ENCODE measurements around the gene HGD.
"Not testable (repeated sequence)": the region's sequence is repeated elsewhere in the genome, so short reads cannot be mapped to it uniquely, and the experiment has no call there.

HGD gene

DNA sequence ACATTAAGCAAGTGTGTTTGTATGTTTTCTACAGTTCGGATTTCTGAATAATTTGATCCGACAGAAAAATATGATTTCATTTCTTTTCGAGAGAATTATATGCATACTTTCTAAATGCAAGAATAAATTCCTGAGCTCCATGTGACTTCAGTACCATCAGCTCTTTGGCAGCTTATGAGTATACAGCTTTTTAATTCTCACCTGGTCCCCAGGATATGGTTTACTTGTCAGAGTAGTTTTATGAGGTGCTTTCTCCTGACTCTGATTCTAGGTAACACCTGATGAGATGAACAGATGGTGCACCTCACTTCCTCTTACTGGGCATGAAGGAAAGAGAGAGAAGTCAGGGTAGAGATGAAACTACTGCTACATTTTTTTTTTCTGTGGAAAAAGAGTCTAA is 3.1 kb downstream of the HGD start:
- no peak for DNase-seq

DNA sequence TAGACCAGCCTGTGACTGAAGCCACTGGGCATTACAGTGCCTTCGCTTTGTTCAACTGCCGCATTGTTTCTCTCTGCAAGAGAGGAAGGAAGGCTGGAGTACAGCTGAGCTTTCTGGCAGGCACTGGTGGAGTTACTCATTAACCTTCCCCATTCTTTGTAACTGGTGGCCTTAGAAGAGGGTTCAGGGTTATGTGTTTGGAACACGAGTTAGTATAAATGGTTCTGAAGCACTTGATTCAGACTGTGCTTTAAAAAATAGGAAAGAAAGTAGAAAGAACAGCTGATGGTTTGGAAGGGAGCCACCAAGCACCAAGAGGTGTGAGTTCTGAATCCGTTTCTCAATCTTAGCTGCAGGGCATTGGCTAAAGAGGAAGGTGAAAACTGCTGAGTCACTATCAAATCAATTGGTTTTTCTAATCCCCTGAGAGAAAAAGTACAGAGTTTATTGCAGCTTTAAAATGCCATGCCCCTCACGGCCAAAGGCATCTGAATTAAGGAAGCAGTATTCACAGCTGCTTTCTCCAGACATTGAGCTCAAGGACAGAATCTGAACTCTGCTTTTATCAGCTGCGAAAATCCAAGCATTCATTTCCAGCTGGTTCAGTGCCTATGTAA is 3.6 kb downstream of the HGD start:
- DNase-seq = peak; percentile 56

DNA sequence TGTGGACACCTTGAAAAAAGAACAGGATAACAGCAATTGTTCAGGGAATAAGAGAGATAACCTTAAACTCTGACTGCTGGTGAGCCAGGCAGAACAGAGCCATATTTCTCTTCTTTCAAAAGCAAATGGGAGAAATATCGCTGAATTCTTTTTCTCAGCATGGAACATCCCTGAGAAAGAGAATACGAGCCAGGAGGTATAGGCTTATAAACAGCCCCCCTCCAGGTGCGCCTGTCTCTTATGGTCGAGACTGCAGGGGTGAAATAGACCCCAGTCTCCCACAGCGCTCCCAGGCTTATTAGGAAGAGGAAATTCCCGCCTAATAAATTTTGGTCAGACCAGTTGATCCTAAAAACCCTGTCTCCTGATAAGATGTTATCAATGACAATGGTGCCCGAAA is 4.8 kb downstream of the HGD start:
- not testable (repeated sequence) for DNase-seq

DNA sequence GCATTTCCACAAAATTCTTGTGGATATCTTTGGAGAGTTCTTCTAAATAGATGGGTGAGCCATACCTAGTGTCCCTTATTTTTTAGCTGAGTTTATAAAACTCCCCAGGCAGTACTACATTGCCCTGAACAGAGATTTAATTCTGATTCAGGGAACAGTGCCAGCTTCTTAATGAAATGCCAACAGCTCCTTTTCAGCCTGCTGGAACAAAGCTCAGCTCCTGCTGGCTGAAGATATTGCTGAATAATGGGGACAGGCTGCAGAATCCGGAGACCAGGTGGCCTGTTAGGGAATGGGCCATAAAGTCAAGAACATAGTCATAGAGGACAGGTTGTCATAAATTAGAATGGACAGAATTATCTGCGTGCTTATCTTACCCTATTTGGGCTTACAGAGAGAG is 8.9 kb downstream of the HGD start:
- DNase-seq = no peak

DNA sequence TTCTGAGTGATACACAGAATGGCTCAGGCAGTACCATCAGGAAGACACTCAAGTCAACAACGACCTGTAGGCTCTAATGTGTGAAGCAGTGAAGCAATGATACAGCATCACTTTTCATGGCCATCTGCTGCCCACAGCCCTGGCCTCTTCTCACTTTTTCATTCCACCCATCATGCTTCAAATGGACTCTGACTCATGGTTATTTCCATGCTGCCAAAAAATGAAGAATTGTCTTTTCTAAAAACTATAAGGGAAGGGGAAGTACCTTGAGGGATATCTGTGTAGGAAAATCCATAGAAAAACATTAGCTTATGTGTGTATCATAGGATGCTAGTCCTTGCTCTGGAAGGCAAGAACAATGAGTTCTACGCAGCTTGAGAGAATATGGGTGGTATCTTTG is 11.5 kb downstream of the HGD start:
- no peak for DNase-seq

DNA sequence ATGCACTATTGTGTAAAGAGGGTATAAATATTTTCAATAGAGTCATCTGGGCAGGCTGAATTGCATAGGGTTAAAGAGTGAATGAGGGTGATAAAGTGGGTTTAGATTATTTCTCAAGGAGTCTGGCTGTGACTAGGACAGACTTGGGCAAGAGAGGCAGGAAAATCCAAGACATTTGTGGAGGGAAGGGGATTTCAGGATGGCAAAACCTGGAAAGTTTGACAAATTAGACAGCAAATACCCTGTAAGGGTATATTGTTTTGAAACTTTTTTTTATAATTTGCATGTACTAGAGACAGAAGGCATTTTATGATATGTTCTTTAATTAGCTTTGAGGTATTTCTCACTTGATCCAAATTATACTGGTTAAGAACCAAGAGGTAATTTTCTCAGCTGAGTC is 17.1 kb downstream of the HGD start:
- no peak for DNase-seq

DNA sequence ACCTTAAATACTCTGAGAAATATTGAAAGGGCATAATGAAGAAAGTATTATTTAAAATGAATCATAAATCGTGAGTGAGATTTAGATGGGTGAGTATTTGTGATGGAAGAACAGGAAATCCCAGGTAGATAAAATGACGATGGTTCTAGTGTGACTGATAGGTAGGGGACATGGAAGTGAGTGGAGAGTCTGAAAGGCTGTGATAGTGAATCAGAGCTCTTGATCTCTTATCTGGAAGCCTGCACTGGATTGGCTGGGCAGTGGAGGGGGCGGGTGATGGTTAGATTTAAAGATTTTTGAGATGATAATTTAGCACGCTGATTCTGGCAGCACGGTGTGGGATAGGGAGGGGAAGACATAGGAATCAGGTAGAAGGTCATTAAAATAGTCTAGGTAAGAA is 20.1 kb downstream of the HGD start:
- no peak for DNase-seq

DNA sequence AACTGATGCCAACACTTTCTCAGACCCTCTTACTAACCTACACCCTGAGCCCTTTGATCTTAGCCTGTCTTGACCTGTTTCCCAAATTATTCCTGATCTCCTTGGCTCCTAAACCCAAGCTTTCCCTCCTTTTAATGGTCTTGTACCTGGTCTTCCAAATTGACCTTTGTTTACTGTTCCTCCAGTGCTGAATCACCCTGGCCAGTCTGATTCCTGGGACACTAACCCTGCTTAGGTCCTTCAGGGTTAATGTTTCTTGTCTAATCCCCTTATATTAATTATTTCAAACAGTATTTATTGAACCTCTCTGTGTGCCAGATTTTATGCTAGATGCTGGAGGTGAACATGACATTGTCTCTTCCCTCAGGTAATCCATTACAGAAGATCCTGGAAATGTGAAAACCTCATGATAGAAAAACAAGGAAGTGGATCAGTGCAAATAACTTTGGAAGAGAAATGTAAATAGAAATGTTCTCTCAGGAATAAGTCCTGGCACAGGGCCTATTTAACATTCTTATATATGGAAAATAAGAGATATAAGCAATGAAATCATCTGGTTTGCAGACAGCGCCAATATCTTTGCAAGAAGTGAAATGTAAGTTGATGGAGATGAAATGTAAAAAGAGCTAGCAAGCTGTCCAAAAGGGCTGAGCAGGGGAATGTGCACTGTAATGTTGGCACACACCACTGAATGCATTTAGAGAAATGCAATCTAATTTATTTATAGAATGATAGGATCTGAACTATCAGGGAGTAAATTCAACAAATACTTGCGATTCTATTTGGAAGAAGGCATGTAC is 20.7 kb downstream of the HGD start:
- peak; percentile 22 for DNase-seq

DNA sequence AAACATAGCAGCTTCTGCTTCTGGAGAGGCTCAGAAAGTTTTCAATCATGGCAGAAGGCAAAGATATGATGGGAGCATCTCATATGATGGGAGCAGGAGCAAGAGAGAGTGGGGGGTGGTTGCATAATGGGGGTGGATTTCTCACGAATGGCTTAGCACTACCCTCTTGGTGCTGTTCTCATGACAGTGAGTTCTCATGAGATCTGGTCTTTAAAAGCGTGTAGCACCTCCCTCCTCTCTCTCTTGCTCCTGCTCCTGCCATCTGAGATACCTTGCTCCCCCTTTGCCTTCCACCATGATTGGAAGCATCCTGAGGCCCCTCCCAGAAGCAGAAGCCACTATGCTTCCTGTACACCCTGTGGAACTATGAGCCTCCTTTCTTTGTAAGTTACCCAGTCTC is 22.2 kb downstream of the HGD start:
- no peak for DNase-seq

DNA sequence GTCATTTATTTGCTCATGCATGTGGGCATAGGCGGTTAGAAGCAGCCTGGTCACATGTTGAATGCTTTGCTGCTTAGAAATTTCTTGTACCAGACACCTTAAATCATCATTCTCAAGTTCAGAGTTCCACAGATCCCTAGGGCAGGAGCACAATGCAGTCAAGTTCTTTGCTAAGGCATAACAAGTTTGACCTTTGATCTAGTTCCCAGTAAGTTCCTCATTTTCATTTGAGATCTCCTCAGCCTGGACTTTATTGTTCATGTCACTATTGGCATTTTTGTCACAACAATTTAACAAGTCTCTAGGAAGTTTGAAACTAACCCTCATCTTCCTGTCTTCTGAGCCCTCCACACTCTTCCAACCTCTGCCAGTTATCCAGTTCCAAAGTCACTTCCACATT is 22.8 kb downstream of the HGD start:
- DNase-seq = no peak

DNA sequence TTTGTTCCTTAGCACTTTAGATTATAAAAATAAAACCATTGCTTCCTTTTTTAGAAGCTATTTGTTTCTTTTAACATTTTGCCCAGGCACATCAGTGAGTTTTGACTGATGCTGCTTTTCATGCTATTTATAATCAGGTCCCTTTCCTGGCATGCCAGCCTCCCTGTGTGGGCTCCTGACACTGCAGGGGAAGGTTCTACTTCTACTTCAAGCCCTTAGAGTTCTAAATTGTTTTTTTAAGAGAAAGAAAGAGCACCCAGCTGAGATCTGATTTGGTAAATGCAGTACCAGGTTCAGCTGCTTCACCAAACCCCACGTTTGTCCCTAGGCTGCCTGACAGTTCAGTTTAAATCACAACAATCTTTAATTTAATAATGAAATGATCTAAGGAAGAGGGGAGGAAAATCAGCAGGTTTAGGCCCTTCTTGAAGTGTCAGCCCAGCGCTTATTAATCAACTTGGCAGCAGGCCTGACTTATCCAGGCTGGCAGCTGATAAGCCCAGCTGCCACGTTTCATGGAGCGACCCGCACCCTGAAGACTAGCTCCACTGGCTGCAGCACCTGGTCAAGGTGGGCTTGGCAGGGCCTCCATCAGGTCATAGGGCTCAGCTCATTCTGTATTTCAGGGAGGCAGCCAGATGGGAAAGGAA is 29.0 kb downstream of the HGD start:
- no peak for DNase-seq

DNA sequence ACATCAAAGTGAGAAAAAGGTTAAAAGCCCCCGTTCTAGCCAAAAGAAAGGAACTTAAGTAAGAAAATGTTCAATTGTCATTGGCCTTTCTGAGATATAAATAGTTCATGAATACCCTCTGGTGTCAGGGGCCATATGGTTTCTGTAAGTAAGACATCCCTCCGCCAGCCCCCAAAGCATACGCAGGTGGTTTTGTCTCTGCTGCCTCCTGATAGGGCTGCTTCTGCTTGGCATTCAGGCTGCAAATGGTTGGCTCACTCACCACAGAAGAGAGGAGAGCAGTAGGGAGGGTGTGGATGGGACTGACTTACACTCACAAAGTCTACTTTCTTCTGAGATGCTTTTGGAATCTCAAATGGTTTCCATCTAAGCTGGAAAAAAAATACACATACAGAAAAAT is 29.8 kb downstream of the HGD start:
- DNase-seq = no peak

DNA sequence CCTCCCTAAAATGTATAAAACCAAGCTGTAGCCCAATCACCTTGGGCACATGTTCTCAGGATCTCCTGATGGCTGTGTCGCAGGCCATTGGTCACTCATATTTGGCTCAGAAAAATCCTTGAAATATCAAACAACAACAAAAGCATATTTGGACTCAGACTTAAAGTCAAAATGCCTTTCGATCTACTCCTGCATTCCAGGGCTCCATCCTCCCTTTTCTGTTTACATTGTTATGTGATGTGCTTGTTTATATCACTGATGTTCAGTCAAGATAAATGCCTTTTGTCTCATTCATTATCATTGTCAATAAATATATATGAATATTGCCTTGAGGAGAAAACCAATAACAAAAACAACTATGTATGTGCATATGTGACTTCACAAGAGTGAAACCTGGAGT is 31.7 kb downstream of the HGD start:
- no peak for DNase-seq

DNA sequence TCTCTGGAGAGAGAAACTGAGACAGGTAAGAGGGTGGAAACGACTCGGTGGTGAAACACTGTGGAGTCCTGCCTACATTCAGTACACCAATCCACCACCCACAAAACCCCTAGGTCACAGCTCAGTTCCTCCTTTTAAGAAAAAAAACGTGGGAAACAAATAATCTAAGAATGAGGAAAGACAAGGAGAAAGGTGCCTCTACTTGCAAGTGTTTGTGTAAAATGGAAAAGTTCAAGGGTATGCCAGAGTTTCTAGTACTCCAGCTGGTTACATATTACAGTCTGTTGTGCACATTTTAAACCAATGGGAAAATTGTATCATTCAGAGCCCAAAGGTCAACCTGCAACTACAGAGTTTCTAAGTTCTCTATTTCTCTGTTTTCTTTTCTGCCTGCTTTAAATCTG is 32.2 kb downstream of the HGD start:
- DNase-seq = no peak

DNA sequence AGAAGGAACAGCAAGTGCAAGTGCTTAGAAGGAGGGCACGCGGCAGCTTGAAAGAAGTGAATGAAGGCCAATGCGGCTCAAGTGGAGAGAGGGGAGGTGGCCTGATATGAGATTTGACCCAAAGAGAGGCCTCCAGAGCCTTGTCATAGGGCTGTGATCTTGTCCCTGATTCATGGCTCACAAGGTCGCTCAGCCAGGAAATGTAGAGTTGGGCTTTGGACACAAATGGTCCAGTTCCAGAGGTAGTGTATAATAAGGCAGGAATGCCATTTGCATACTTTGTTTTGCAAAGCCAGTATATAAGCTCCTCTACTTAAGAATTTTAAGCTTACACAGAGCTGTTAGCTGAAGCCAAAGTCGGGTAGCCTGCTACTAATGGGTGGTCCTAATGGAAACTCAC is 33.7 kb downstream of the HGD start:
- DNase-seq = no peak

DNA sequence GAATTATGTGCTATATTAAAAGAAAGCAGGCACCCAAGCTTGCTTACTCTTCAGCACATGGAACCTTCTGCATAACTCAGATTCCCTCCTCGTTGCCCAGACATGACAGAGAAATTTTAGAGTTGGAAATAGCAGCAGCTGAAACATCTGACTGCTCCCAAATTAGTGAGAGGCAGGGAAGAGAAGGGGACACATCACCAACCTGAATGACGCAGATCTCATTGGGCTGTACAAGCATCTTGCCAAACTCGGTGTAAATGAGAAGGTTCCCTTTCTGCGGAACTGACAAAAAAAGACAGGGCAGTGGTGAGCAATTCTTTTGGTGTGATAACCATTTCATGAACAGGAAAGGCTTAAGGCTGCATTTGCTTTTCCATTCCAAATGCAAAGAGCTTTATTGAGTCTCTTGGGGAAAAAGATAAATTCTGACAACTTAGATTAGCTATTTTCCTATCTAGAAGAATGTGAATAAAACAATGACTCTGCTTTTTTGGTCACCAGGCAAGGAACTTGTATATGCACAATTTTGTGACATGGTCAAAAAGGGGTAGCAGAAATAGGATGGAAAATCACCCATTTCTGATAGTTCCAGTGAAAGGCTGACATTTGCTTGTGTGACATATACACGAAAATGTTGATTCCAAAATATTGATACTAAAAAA is 35.1 kb downstream of the HGD start:
- no peak for DNase-seq

DNA sequence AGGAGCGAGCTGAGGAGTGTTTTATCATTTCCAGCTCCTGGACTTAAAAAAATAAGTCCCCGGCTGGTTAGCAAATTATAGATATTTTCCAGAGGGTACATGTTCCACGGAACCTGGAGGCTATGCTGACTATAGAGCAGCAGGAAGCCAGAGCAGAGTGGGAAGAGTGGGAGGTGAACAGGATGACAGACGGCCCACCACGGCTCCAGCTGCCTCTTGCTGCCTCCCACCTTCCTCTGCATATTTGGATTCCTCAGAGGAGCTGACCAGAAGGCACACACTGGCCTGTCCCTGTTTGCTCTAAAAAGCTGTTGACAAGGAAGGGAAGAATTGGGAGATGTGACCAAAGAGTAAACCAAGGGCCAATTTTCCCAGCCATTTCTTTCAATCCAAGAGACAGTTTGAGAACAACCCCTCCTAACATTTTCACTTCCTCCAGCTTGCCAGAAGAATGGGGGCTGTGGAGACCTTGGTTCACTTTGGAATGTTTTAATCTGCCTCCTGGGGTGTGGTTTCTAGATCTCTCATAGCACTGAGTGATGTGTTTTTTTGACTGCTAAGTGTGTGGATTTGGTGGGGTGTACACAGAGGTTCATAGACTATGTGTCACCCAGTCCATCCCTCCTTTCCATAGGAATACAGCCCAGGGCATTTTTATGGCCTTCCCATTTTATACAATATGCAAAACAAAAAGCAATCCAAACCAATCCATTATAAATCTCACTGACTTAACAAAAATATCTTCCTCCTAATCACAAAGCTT is 36.8 kb downstream of the HGD start:
- peak; percentile 46 for DNase-seq

DNA sequence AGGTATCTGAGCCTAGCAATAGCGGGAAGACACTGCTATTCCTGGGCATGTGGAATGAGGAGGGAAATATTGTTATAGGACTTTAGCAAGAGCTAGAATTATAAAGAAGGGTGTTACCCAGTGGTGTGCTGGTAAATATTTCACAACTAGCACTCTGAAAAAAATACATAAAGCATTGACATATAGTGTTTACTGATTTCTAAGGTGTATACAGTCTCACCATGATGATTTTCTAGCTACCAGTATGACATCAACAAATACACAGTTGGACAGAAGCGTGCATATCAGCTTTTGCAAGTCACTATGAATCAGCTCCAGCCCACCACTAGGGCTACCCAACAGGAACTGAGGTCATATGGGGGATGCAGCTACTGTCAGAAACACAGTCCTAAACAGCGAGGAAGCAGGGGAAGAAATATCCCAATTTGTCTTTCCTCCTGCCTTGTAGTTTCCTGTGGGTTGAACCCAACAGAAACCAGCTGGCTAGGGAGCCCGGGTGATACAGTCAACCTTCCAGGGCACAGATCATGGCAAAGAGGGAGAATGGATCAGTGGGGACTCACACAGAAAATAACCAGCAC is 39.6 kb downstream of the HGD start:
- peak; percentile 66 for DNase-seq

DNA sequence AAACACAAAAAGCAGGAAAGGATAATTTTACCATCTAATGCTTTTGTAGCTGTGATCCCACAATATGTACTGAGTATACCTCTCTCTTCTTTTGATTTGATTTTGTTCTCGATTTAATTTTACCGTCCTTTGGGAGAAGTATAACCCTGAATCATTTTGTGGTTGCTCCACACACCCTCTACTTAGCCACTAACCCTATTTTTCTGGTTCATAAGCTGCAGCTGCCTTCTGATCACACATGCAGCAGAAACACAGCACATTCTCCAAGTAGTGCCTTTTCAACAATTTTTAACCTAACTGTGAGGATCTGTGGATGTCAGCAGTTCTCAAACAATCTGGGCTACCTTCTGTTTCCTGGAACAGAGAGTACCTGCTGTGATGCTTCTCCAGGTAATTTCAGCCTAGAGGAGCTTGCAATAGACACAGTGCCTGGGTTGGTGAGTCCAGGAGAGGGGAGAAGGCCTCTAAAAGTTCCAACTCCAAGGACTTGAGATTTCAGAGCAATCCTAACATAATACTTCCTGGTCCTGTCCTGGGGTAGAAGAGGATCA is 40.3 kb downstream of the HGD start:
- no peak for DNase-seq

DNA sequence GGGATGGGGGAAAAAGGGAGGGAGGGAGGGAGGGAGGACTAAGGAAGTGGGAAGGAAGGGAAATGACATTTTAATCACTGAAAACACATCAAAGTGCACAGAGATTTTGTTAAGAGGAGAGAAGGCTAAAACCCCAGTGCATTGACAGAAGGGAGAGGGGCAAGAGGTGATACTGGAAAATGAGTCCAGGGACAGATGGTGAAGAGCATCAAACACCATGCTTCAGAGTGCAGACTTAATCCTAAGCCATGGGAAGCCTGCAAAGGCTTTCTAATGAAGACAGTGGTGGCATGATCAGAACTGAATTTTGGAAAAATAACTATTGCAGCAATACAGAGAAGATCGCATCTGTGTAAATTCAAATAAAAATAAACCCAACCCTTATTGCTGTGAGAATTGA is 41.8 kb downstream of the HGD start:
- no peak for DNase-seq

DNA sequence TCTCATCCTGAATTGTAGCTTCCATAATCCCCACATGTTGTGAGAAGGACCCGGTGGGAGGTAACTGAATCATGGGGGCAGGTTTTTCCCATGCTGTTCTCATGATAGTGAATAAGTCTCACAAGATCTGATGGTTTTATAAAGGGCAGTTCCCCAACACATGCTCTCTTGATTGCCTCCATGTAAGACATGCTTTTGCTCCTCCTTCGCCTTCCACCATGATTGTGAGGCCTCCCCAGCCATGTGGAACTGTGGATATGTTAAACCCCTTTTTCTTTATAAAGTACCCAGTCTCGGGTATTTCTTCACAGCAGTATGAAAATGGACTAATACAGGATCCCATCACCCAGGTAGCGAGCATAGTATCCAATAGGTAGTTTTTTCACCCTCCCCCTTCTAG is 43.2 kb downstream of the HGD start:
- DNase-seq = not testable (repeated sequence)

DNA sequence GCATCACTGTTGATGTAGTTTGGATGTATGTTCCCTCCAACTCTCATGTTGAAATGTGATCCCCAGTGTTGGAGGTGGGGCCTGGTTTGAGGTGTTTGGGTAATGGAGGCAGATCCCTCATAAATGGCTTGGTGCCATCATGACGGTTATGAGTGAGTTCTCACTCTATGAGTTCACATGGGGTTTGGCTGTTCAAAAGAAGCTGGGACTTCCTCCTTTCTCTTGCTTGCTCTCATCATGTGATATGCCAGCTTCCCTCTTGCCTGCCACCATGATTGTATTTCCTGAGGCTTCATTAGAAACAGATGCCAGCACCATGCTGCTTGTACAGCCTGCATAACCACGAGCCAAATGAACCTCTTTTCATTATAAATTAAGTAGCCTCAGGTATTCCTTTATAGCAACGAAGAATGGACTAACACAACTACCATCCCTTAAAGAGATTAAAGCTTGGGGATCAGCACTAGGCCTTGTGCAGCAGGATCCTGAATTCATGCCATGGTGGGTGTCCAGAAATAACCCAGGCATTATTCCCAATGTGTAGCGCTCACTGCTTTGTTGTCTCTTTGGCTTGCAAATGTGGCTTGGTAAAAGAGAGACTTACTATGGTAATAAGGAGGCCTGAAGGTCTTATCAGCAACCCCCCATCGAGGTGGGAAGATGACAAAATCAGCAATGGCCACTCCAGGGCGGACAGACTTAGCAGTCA is 44.0 kb downstream of the HGD start:
- peak; percentile 35 for DNase-seq

Data from fibroblast of skin of right quadriceps (primary cell).